ENCODE measurements around the gene CHAD.

- TF ChIP-seq ZBTB17 (tag by site-specific recombination; IDR thresholded peaks at IDR 0.05), result no peak
- TF ChIP-seq ZNF398 (tag by site-specific recombination; IDR thresholded peaks at IDR 0.05), result no peak
- TF ChIP-seq CTCF (tag by site-specific recombination; IDR thresholded peaks at IDR 0.05), result no peak
- TF ChIP-seq ZNF274 (IDR thresholded peaks at IDR 0.05; ENCODE audit: low read length), result no peak
- TF ChIP-seq ZNF274 (tag by site-specific recombination; IDR thresholded peaks at IDR 0.05; ENCODE audit: borderline replicate concordance), result no peak
- no peak for TF ChIP-seq PRDM2 (tag by site-specific recombination; IDR thresholded peaks at IDR 0.05; ENCODE audit: borderline replicate concordance)
- no peak for TF ChIP-seq PRDM1 (tag by site-specific recombination; IDR thresholded peaks at IDR 0.05)
Measured at GRCh38 chr17:50457621-50458020, 11.1 kb downstream of the CHAD start.
